Measurements from ENCODE around the gene KCMF1. TPM values are rescaled to one million over a fixed set of nuclear protein-coding genes. Genes with fewer than 3 reads are reported as not detected.
"Not testable (repeated sequence)": the region's sequence is repeated elsewhere in the genome, so short reads cannot be mapped to it uniquely, and the experiment has no call there.

The KCMF1 gene
- total RNA-seq = 31.9 TPM

GRCh38 chr2:84970868-84971509, at the start of gene KCMF1:
TSS of gene KCMF1 (plus strand) at chr2:84971161. CDS start at chr2:84971452, 291 bp downstream.
- no peak for DNase-seq

GRCh38 chr2:84923009-84923408, 48.0 kb upstream of the KCMF1 start:
- no peak for DNase-seq

- DNase-seq = peak; percentile 34
These were observed 46.5 kb upstream of the KCMF1 start for GRCh38 chr2:84924173-84925106.

GRCh38 chr2:84925336-84925723, 45.6 kb upstream of the KCMF1 start:
- no peak for DNase-seq

- peak; percentile 70 for DNase-seq
These were observed 45.1 kb upstream of the KCMF1 start for GRCh38 chr2:84925724-84926376.

- DNase-seq = no peak
These were observed 43.7 kb upstream of the KCMF1 start for GRCh38 chr2:84927275-84927627.

GRCh38 chr2:84931384-84931821, 39.6 kb upstream of the KCMF1 start:
- no peak for DNase-seq

GRCh38 chr2:84938194-84938879, 32.6 kb upstream of the KCMF1 start:
- no peak for DNase-seq

GRCh38 chr2:84939426-84940087, 31.4 kb upstream of the KCMF1 start:
- DNase-seq = no peak

- DNase-seq = no peak
These were observed 30.9 kb upstream of the KCMF1 start for GRCh38 chr2:84940088-84940470.

- DNase-seq = no peak
These were observed 30.0 kb upstream of the KCMF1 start for GRCh38 chr2:84940831-84941412.

GRCh38 chr2:84942166-84942565, 28.8 kb upstream of the KCMF1 start:
- DNase-seq = no peak

GRCh38 chr2:84942964-84943421, 28.0 kb upstream of the KCMF1 start:
- no peak for DNase-seq

GRCh38 chr2:84944295-84944909, 26.6 kb upstream of the KCMF1 start:
- DNase-seq = no peak

GRCh38 chr2:84945838-84946203, 25.1 kb upstream of the KCMF1 start:
- not testable (repeated sequence) for DNase-seq

GRCh38 chr2:84946204-84947009, 24.6 kb upstream of the KCMF1 start:
- no peak for DNase-seq

- DNase-seq = no peak
These were observed 23.9 kb upstream of the KCMF1 start for GRCh38 chr2:84947010-84947593.

GRCh38 chr2:84953535-84953934, 17.4 kb upstream of the KCMF1 start:
- no peak for DNase-seq

- no peak for DNase-seq
These were observed 16.6 kb upstream of the KCMF1 start for GRCh38 chr2:84954329-84954728.
